NCI-H524 treated with DMSO at 0.1 percent for 48 hours (cell line): ENCODE results near the gene SYT6.

Experiments
- DNase-seq: peaks from one replicate; lab custom pipeline; 2025; lab: John Stamatoyannopoulos, UW

SYT6 gene, protein sequence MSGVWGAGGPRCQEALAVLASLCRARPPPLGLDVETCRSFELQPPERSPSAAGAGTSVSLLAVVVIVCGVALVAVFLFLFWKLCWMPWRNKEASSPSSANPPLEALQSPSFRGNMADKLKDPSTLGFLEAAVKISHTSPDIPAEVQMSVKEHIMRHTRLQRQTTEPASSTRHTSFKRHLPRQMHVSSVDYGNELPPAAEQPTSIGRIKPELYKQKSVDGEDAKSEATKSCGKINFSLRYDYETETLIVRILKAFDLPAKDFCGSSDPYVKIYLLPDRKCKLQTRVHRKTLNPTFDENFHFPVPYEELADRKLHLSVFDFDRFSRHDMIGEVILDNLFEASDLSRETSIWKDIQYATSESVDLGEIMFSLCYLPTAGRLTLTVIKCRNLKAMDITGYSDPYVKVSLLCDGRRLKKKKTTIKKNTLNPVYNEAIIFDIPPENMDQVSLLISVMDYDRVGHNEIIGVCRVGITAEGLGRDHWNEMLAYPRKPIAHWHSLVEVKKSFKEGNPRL

DNA sequence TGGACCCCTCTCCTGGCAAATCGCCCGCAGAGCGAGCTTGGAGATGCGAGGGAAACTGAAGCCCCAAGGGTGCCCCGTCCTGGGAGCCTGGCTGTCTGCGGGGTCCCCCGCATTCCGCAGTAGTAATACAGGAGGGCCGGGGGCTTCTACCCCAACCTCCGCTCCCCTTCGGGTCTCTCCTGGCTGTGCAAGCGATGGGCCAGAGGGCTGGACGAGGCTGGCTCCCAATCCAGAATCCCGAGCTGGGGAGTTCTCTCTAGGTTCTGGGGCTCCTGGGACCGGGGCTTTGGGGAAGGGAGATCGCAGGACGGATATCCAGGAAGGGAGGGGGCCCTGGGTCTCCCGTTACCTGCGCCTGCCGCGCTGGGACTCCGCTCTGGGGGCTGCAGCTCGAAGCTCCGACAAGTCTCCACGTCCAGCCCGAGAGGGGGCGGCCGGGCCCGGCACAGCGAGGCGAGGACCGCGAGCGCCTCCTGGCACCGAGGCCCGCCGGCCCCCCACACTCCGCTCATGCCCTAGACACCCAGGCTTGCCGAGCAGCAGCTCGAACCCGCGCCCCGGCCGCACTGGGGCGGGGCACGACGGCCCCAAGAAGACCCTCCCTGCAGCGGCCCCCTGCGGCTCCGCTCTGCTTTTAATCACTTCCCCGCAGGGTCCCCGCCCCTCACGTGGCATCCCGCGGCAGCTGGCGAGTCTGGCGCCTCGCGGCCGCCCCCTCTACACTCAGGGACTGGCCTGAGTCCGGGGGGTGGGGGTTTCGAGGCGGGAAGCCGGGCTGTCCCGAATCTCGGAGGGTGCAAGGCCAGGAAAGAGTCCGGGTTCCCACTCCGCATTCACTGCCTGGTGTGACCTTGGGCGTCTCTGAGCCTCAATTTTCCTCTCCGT, at the start of gene SYT6:
TSS of gene SYT6 (minus strand) at position 609 of the 885 bp plus-strand sequence. CDS start at position 512, 97 bp downstream.
- DNase-seq, result peak; percentile 28

DNA sequence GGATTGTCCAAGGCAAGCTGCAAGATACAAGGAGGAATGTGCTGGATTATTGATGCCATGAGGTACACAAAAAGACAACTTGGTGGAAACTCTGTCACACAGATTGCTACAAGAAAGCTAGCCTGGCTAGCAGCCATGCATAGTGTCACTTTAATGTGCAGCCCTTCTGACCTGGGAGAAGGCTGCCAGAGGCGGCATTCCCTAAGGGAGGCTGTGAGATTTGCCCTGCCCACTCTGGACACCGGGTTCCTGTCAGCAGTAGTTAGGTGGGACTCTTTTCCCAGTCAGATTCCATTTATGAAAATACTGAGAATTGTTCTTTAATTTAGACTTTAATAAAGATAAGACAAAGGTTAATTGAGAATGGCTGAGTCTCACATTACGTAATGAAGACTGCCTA, 47.8 kb upstream of the SYT6 start:
- DNase-seq, result no peak

DNA sequence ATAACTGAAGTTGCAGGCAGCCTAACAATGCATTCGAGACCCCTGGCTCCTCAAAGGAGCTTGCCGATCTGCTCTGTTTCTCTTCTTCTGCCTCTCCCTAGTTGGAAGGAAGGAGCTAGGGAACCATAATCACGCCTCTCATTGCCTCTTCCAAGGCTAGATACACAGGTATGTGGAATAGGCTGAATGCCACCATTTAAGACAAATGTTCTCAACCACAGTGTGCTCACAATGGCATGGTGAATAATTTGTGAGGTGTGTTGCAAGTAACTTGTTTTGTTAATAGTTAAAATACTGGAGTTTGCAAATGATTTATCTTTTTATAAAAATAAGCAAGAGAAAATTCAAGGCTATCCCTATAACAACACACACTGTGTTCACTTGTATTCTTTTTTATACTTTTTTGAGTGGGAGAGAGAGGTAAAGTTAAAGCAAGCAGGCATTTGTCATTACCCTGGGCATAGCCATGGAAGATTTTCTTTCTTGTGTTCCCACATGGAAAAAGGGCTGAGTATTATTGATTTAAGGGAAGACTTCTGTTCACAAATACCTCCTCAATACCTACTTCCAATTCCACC, 45.4 kb upstream of the SYT6 start:
- no peak for DNase-seq

DNA sequence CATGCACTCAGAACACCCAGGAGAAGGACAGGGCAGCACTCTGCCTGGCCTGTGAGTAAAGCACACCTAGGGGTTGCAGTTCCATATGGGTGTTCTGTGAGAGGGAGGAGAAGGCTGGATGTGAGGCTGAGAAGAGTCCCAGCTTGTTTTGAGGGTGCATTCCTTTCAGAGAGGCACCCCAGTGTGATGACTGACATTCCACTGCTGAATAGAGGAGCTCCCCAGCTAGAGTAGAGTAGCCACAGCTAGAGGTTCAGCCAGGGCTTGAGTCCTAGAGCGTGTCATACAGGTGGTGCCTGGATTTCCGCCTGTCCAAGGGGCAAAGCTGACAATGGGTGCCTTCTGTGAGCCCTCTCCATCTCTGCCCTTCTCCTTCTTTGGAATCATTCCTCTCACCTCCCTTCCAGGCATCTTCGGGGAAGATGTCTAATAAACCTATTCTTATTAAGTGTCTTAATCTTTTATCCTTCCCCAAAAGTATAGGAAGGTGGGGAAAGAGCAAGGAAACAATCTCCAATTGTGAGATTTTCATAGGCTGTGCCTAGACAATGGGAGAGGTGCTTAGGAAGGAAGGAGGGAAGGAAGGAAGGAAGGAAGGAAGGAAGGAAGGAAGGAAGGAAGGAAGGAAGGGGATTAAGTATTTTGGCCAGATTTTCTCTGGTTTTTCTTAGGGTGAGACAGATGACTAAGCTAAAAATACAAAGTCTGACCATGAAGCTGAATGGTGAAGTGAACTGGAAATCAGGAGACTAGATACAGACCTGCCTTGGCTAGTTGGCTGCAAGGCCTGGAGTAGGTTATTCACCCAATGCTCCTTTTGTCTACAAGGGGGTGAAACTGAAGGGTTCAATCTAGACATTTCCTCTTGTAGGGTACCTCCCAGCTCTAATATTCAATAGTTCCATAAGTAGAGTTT, 43.6 kb upstream of the SYT6 start:
- no peak for DNase-seq

DNA sequence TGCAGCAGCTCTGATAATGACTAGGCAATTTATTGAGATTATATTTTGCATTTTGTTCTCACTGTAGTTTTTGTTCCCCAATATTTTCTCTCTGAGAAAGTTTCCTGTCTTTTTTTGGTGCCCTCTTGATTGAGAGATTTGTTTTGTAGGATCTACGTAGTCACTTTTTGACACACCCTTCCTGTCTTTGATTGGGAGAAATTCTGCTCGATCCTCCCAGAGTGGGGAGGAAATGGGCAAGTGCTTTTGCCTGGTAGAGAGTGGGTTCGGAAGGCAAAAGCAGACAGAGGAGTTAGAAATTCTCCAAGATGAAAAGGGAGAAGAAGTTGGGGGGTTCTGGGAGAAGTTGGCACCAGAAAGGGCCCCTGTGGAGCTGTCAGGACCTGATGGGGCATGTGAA, 42.1 kb upstream of the SYT6 start:
- DNase-seq, result no peak

DNA sequence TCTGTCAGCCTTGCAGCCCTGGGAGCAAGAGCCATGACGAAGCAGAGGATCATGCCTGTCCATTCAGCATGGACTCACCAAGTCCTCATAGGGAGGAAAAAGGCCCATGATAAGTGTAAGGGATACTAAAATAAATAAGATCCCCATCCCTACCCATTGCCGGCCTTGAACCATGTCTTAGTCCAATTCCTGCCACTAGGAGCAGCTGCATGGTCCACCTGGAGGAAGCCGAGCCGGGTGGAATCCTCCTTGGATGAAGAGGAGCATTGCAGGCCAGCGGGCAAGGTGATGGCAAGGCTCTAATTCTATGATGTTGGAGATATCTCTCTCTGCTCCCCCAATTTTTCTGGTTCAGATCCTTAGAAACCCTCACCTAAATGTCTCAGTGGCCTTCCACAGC, 38.7 kb upstream of the SYT6 start:
- no peak for DNase-seq

DNA sequence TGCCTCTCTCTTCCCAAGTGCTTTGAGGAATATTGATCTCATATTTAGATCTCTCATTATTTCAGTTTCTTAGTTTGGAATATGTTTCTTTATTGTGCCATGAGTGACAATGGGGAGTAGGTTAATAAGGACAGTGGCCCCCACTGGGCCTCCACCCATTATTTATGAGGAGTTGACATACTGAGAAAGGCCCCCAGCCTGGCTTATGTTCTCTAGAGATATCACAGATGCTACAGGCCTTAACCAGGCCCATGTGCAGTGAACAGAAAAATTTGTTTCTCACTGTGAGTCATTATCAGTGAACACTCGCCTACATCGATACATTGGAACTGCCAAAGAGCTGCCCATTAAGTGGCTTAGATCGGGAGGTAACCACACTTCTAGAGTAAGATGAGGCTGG, 35.7 kb upstream of the SYT6 start:
- no peak for DNase-seq

DNA sequence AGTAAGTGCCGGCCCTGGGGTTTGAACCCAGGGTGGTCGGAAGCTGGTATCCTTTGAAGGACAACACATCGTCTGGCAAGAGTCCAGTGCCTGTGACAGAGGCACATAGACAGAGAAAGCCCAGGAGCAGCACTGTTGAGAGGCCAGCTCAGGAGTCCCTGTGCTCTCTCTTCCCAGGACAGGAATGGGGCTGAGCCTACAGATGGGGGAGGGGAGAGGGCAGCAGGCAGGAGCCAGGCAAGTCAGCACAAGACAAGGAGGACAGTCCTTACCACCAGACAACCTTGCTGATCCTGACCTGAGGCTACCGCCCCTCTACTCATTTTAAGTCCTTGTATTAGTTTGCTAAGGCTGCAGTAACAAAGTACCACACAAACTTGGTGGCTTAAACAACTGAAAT, 27.7 kb upstream of the SYT6 start:
- no peak for DNase-seq

DNA sequence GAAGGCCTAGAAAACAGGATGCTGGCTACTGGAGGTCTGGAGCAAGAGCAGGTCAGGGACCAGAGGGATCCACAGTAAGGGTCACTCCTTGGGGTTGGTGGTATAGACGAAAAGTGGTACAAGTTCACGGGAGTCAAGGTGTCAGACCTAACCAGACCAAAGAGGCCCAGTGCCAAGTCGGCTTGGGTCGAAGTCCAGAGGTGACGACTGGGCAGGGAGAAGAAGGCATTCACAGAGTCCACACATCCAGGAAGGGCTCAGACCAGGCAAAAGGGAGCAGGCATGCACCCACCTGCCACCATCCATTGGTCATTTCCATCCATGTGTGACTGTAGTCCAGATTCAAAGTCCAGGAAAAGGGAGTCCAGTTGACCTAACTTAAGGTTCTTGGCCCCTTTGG, 27.1 kb upstream of the SYT6 start:
- DNase-seq, result no peak

DNA sequence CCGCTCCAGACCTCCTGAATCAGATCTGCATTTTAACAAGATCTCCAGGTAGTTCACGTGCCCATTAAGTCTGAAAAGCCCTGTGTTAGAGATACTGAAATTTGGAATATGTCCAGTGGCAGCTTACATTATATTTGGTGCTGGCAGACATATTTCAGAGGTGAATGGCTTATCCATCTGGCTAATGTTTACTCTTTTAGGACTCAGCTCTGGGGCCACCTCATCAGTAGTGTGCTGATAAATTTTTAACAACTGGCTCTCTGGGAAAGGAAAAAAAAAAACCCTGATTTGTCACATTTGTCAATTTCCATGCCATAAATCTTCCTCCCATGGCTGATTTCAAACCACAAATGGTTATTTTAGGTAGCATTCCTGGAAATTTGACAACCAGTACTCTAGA, 25.3 kb upstream of the SYT6 start:
- DNase-seq, result no peak

DNA sequence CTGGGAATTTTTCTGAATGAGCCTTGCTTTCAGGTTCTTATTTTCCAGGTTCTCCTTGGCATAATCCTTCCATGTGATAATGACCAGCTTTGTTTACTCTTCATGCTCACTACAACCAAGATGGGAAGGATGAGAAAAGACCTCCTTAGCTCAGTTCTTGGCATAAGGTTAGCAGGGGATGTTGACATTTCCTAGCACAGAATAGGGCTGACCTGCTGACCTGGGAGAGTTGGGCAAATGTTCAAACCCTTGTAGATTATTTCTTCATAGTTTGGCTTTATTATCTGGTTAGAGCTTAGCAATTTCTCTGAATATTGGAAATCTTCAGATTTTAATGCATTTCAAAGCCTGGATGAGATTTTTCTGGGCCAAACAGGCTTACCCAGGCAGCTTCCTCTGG, 23.6 kb upstream of the SYT6 start:
- no peak for DNase-seq

DNA sequence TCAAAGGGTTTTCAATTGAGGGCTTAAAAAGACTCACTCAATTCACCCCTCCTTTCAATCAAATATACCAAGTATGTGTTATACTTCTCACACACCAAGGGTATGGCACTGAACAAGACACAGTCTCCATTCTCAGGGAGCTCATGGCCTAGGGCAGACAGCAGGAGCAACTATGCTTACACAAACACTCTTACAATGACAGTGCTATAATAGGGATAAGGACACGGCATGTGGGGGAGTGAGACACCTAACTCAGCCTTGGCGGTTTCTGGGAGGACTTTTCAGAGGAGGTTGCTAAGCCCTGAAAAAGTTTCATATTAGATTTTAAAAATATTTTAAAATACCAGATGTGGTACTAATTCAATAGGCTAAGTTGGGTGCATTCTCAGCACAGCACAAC, 22.7 kb upstream of the SYT6 start:
- DNase-seq, result no peak

DNA sequence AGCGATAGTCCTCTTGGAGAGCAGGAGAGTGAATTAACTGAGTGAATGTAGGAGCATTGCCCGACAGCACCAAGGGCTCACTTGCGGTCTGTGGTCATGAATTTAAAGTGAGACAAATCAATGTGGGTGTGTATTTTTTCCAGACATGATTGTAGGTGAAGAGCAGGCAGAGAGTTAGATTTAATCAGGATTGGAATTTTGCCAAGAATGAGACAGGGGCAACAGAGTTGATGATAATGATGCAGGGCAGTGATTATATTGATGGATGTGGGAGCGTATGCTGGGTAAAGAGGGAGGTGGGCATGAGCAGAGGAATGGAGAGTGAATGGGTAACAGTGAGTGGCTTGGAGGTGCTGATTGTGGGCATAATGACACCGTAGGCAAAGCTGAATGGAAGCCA, 20.0 kb upstream of the SYT6 start:
- DNase-seq, result no peak

DNA sequence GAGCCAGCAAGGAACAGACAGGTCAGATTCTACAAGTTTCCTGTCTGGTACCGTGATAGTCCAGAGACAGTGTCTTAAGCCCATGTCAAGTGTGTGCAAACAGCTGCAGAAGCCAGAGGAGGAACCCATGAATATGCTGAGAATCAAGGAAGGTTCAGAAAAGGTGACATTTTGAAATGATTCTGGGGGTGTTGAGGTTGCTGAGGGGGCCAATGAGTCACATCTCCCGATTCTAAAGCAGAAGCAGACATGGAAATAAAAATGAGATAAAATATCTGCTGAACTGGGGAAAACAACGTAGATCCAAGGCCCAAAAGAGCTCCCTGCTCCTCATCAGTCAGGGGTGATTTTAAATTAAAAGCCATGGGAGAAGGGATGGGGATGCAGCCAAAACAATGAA, 15.8 kb upstream of the SYT6 start:
- DNase-seq, result no peak

DNA sequence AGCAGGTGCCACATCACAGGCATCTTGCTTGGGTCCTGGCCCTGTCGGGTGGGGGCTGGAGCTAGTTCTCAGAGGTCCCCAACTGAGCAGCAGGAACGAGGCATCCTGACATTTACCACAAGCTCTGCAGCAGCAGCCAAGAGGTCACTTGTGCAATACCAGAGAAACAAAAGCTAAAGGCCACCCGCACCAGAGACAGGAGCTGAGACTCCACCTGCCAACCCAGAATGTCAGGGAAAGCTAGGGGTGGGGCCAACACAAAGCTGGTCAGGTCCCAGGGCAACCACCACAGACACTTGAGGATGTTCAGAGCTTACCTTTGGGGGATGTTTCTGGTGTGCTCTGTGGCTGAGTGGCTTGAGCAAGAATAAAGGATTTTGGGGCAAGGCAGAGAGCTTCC, 13.6 kb upstream of the SYT6 start:
- no peak for DNase-seq

DNA sequence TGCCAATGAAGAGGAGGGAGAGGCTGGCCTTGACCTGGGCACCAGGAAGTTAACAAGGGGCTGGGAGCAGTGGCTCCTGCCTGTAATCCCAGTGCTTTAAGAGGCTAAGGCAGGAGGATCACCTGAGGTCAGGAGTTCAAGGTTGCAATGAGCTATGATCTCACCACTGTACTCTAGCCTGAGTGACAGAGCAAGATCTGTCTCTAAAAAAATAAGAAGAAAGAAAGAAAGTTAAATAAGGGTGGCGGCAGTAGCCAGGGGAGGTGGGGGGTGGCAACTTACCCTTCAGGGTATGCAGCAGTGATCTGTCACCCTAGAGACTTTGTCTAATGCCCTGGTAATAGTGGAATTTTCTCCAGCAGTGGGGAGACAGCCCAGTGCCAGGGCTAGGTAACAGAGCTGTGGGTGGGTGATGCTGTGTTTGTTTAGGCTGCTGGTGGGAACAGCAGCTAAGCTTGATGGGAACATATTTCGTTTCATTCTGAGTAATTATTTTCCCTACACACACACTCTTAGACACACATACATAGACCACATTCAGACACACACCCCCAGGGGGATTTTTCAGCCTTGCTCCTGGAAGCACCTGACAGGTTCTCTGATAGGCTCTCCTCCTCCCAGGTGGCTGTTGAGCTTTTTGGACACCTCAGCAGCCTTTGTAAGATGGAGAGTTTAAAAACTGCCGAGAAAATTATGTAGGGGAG, 11.3 kb upstream of the SYT6 start:
- no peak for DNase-seq

DNA sequence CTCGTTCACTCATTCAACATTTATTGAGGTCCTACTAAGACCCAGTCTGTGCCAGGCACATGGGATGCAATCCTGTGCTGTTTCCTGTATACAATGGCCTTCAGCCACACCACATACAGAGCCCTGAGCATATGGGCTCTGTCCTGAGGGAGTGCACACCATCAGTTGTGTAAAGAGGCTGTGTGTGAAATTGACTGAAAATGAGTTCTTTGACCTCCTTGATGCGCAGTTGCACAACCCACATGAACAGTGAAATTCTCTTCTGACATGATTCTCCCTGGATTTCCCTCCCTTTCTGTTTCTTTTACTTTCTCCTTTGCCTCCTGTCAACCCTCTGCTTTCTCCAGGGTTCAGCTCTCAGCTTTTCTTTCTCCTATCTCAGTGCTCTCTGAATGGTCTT, 6.3 kb upstream of the SYT6 start:
- no peak for DNase-seq

DNA sequence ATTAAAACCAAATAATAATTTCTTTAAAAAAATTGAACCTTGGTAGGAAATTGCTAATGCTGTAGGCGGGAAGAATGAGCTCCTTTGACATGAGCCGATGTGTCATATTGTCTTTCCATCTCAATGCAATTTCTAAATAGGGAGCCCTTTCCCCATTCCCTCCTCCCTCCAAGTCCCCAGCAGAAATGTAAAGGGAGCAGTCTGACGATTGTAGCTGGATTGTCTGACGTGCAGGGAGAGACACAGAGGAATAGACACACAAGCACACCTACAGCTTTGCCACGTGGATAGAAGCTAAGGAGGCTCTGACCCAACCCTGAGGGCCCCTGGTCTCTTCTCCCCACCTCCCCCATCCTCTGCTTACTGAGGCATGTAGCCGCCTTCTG, 3.6 kb upstream of the SYT6 start:
- no peak for DNase-seq

DNA sequence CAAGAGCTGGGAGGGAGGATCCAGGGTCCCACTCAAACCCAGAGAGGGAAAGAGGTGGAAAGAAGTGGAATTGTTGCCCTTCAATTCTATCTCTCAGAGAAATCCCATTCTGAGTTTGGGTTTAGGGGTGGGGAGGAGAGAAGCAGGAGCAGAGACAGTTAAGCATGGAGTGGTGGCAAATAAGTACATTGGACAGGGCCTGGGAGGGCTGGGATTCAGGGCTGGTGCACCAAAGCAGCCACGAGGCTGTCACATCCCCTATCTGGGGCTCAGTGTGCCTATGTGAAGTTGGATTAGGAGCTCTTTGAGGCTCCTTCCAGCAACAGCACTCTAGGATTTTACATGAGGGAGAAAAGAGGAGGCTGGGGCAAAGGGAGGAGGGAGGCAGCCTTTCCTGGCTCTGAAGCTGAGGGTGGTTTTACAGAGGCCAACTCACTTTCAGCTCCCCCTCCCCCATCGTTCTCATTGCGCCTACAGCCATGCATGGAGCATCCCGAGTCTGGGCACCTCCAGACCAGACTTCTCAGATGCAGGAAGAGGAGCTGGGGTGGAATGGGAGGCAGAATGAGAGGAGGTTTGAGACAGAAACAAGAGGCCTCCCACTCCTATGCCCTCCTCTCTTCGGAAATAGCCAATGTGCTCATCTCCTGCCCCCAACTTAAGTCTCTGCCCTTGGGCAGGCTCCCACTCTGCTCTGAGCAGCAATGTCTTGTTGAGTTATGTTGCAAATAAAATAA, 3.0 kb upstream of the SYT6 start:
- DNase-seq, result no peak

DNA sequence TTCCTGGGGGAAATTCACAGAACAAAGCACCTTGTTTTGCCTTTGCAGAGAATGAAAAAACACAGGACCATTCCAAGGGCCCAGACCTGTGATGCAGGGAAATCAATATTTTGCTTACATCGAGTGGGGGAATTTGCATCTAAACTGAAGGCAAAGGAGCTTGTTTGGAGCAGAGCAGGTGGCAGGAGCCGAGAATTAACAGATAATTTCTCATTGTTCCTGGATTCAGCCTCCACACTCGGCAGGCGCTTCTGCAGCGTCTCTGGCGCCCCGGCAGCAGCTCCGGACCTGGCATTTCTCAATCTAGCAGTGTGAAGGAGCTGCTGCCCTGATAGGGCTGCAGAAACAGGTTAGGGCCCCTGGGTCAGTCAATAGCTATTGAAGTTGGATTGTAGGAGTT, 2.0 kb upstream of the SYT6 start:
- no peak for DNase-seq
